ENCODE results near the gene CCP110. TPM values are rescaled to one million over a fixed set of nuclear protein-coding genes. Genes with fewer than 3 reads are reported as not detected.

Gene CCP110
- total and polyA plus RNA-seq, 2 donors (not counting 1 experiment from before 2014, with no cell fraction given) = 4.9 to 23.6 TPM

DNA sequence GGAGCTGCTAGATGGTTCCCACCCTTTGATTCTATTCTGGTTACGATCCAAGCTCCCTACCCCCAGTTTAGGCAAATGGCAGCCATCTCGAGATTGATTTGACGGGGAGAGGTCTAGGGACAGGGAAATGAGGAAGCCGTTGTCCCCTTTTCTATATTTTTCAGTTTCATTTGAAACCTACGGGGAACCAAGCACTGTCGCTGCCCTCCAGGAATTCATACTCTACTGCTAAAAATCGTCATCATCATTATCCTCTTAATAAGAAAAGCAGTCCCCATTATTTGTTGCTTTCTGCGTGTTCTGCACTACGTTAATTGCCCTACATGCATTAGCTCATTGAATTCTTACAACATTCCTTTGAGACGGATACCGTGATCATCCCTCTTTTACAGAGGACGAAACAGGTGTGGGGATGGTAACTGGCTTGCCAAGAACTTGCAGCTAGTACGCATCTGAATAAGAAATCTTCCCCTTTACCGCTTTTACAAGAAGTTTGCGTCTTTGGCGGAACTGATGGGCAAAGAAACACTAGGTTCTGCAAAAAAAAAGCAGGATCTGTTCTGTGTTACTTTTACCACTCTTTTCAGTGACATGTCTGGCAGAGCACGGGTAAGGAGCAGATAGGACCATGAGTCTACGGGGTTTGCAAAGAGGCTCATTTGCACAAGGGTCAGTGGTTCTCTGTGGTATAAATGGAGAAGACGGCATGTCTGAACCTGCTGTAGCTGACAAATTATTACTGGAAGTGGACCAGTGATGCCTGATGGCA lies 1.1 kb downstream of the CCP110 start:
- no peaks in the 10 kb centered on the region for H3K27me3 ChIP-seq (replicated peaks in 1 of 4; ENCODE audit: control extremely low read depth in 1 of 4, control insufficient read depth in 3 of 4, insufficient read depth in 4 of 4, low read length in 3 of 4)
- TF ChIP-seq, protein P1, sequence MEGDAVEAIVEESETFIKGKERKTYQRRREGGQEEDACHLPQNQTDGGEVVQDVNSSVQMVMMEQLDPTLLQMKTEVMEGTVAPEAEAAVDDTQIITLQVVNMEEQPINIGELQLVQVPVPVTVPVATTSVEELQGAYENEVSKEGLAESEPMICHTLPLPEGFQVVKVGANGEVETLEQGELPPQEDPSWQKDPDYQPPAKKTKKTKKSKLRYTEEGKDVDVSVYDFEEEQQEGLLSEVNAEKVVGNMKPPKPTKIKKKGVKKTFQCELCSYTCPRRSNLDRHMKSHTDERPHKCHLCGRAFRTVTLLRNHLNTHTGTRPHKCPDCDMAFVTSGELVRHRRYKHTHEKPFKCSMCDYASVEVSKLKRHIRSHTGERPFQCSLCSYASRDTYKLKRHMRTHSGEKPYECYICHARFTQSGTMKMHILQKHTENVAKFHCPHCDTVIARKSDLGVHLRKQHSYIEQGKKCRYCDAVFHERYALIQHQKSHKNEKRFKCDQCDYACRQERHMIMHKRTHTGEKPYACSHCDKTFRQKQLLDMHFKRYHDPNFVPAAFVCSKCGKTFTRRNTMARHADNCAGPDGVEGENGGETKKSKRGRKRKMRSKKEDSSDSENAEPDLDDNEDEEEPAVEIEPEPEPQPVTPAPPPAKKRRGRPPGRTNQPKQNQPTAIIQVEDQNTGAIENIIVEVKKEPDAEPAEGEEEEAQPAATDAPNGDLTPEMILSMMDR (IDR thresholded peaks at IDR 0.05) = no peak
- no peak for TF ChIP-seq EZH2 (IDR thresholded peaks at IDR 0.05; ENCODE audit: borderline replicate concordance, insufficient read depth, low read depth, low read length, poor library complexity, severe bottlenecking)
- H2AFZ ChIP-seq (ENCODE audit: insufficient read depth, low read depth, low read length, poor library complexity, severe bottlenecking) = peak overlapping the region; percentile 95
- H3K27ac ChIP-seq (ENCODE audit: low read length in 2 of 2) = peak overlapping the region; percentile 45 to 78
- H4K20me1 ChIP-seq (ENCODE audit: control insufficient read depth, insufficient read depth, low read length, poor library complexity, severe bottlenecking) = no peaks in the 10 kb centered on the region
- peaks cover 19 to 37% of the 10 kb centered on the region in 2 donors for H3K4me1 ChIP-seq (ENCODE audit: control insufficient read depth in 2 of 2, insufficient read depth in 2 of 2, low read length in 2 of 2)
- Mint-ChIP-seq H3K4me3 (peak overlapping the region; percentile 93), H3K27ac (peak overlapping the region; percentile 85), H3K9me3 (ENCODE audit: insufficient read depth) (no peaks in the 10 kb centered on the region), H3K4me1 (peaks cover 37% of the 10 kb centered on the region), H3K27me3 (no peaks in the 10 kb centered on the region)
- H3K9ac ChIP-seq (ENCODE audit: low read length) = peak overlapping the region; percentile 95
- no peaks in the 10 kb centered on the region for H3K9me3 ChIP-seq (ENCODE audit: control extremely low read depth in 1 of 3, control insufficient read depth in 2 of 3, insufficient read depth in 1 of 3, low read length in 2 of 3)
- H3K4me2 ChIP-seq (replicated peaks; ENCODE audit: low read depth, low read length, poor library complexity, severe bottlenecking) = peak overlapping the region; percentile 95
- peaks cover 2 to 14% of the 10 kb centered on the region in 2 experiments for H3K36me3 ChIP-seq (replicated peaks in 1 of 2; ENCODE audit: control extremely low read depth in 1 of 2, control insufficient read depth in 1 of 2, extremely low read depth in 1 of 2, insufficient read depth in 2 of 2, low read length in 1 of 2)
- WGBS (ENCODE audit: insufficient coverage) = 3% methylated on average over 11 of the region's 19 CpGs
- peak; percentile 58 for DNase-seq
- peaks cover 29% of the 10 kb centered on the region for H3K79me2 ChIP-seq (ENCODE audit: control insufficient read depth, insufficient read depth, low read length)
- POLR2A ChIA-PET = interaction anchor here (0.5 to 2.3 kb wide), 2 partner anchors 31 to 750 kb away, joined by 5 to 19 read pairs; partner anchors contain the start of gene VPS35L
- intact Hi-C loops (cut with micrococcal nuclease) = loop anchor here (5.0 to 10.0 kb wide), 2 partner anchors 597 to 1220 kb away; partner anchors contain the start of genes SMG1 and THUMPD1
- peak overlapping the region; percentile 83 to 94 (median 92) for H3K4me3 ChIP-seq (ENCODE audit: control extremely low read depth in 1 of 5, extremely low read depth in 1 of 5, insufficient read depth in 1 of 5, low read depth in 2 of 5, low read length in 4 of 5)
- ATAC-seq (ENCODE audit: low read depth) = no peak
- CTCF ChIA-PET = interaction anchor here (0.7 to 3.3 kb wide), 6 partner anchors 22 to 457 kb away, joined by 3 to 13 read pairs (median 5); partner anchors contain the start of genes COQ7 and VPS35L

DNA sequence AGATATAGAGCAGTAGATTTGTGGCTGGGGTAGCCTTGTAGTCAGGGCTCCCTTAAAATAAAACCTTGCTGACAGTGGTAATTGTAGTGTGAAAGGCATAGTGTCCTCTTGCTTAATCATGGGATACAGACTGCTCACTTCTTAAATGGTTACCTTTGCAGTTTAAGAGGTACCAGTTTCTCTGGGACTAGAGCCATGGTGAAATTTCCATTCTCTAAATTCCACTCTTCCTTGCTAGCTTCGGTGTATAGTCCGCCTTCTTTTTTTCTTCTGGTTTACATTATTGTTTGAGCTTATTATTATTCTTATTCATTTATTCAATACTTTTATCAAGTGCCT lies 1.6 kb downstream of the CCP110 start:
- intact Hi-C loops (cut with micrococcal nuclease) = loop anchor here (10.0 kb wide), 1 partner anchor 1219 kb away; the partner anchor contains the start of gene THUMPD1
- no peak overlapping the region for H3K9ac ChIP-seq (ENCODE audit: low read length)

More for the DNA sequence above, 1.6 kb downstream of the CCP110 start:
- Histone ChIP-seq H3K4me2 (replicated peaks; ENCODE audit: low read depth, low read length, poor library complexity, severe bottlenecking) (peak overlapping the region; percentile 95), H3K27ac (ENCODE audit: low read length in 2 of 2) (no peak overlapping the region), H2AFZ (ENCODE audit: insufficient read depth, low read depth, low read length, poor library complexity, severe bottlenecking) (peak overlapping the region; percentile 95), H3K36me3 (replicated peaks in 1 of 2; ENCODE audit: control extremely low read depth in 1 of 2, control insufficient read depth in 1 of 2, extremely low read depth in 1 of 2, insufficient read depth in 2 of 2, low read length in 1 of 2) (peaks cover 2 to 14% of the 10 kb centered on the region in 2 experiments), H3K27me3 (replicated peaks in 1 of 4; ENCODE audit: control extremely low read depth in 1 of 4, control insufficient read depth in 3 of 4, insufficient read depth in 4 of 4, low read length in 3 of 4) (no peaks in the 10 kb centered on the region), H4K20me1 (ENCODE audit: control insufficient read depth, insufficient read depth, low read length, poor library complexity, severe bottlenecking) (no peaks in the 10 kb centered on the region), H3K4me1 (ENCODE audit: control insufficient read depth in 2 of 2, insufficient read depth in 2 of 2, low read length in 2 of 2) (peaks cover 19 to 37% of the 10 kb centered on the region in 2 donors), H3K79me2 (ENCODE audit: control insufficient read depth, insufficient read depth, low read length) (peaks cover 23% of the 10 kb centered on the region), H3K9me3 (ENCODE audit: control extremely low read depth in 1 of 3, control insufficient read depth in 2 of 3, insufficient read depth in 1 of 3, low read length in 2 of 3) (no peaks in the 10 kb centered on the region), H3K4me3 (ENCODE audit: control extremely low read depth in 1 of 5, extremely low read depth in 1 of 5, insufficient read depth in 1 of 5, low read depth in 2 of 5, low read length in 4 of 5) (peak overlapping the region in 1 of 5 experiments; percentile 92)
- no peak for ATAC-seq (ENCODE audit: low read depth)
- POLR2A ChIA-PET = interaction anchor here (0.5 to 2.3 kb wide), 2 partner anchors 30 to 751 kb away, joined by 5 to 19 read pairs; partner anchors contain the start of gene VPS35L
- WGBS (ENCODE audit: insufficient coverage) = no CpG with 5 or more reads among the region's 2 CpGs
- Mint-ChIP-seq H3K27ac (no peak overlapping the region), H3K4me3 (peak overlapping the region; percentile 93), H3K9me3 (ENCODE audit: insufficient read depth) (no peaks in the 10 kb centered on the region), H3K4me1 (peaks cover 35% of the 10 kb centered on the region), H3K27me3 (no peaks in the 10 kb centered on the region)
- TF ChIP-seq, protein P1 (IDR thresholded peaks at IDR 0.05) = no peak
- no peak for TF ChIP-seq EZH2 (IDR thresholded peaks at IDR 0.05; ENCODE audit: borderline replicate concordance, insufficient read depth, low read depth, low read length, poor library complexity, severe bottlenecking)
- CTCF ChIA-PET = interaction anchor here (1.6 to 3.3 kb wide), 4 partner anchors 30 to 458 kb away, joined by 3 to 13 read pairs (median 8); partner anchors contain the start of genes COQ7 and VPS35L
- DNase-seq = no peak

Data from B cell (primary cell).